ENCODE results near the gene FEZF1. TPM values are rescaled to one million over a fixed set of nuclear protein-coding genes. Genes with fewer than 3 reads are reported as not detected.

FEZF1 gene
- total and polyA plus RNA-seq, 2 of the 13 experiments (the other 11 are each of a cell fraction or from before 2014, with no cell fraction given) = not detected

DNA sequence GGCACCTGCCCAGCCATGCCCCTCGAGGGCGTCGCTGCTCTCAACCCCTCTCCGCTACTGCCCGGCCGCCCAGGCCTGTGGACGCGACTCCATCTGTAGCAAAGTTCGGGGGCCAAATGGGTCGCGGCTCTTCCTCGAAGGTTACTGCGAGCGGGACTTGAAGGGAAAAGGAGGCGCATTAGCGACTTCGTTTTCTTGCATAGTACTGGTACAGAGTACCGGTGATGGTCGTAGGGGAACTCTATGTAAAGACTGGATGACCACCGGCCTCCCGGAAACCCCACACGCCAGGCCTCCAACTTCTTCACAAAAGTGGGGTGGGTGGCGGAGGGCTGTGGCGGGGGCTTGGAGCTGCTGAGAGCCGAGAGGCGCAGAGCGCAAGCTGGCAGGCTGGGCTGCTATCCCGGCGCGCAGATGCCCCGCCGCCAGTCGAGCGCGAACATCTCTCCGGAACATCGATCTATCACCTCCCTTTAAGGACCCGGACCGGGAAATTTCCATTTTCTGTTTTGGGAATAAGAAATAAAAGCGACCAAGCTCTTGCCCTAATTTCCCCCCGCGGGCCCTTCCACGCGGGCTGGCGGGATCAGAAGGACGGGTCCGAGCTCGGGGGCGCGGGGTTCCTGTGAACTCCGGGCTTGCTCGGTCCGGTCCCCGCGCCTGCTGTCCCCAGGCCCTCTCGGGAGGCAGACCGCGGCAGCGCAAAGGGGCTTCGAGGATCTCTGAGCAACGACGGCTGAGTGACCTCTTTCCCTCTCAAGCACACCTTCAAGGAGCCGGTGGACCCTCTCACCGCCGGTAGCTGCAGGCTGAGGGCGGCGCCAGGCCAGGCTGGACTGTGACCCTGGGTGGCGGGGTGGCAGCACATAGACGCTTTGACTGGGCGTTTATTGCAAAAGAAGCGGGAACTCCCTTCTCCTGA, 12.2 kb upstream of the FEZF1 start:
- Histone ChIP-seq H3K36me3 (replicated peaks in 1 of 2; ENCODE audit: control insufficient read depth in 1 of 2, insufficient read depth in 2 of 2, low read length in 2 of 2) (no peaks in the 10 kb centered on the region), H3K4me2 (ENCODE audit: low read depth, low read length) (peak overlapping the region; percentile 66), H3K9me3 (ENCODE audit: low read length) (no peaks in the 10 kb centered on the region), H4K20me1 (ENCODE audit: insufficient read depth, low read length) (no peaks in the 10 kb centered on the region), H2AFZ (ENCODE audit: low read length) (no peak overlapping the region), H3K27ac (ENCODE audit: extremely low read length, insufficient read depth, low read length) (no peak overlapping the region), H3K9ac (ENCODE audit: insufficient read depth, low read depth, low read length) (no peak overlapping the region), H3K79me2 (ENCODE audit: insufficient read depth, low read length) (no peaks in the 10 kb centered on the region), H3K4me1 (ENCODE audit: insufficient read depth, low read length) (peaks cover 15% of the 10 kb centered on the region), H3K27me3 (ENCODE audit: control insufficient read depth in 1 of 2, insufficient read depth in 2 of 2, low read length in 2 of 2) (peaks cover 4 to 49% of the 10 kb centered on the region in 2 experiments; a peak in 4 of 5 replicates), H3K4me3 (replicated peaks in 1 of 3; ENCODE audit: insufficient read depth in 1 of 3, low read depth in 2 of 3, low read length in 3 of 3) (peak overlapping the region; percentile 29 to 58 (median 38); a peak in 5 of 6 replicates)
- in situ Hi-C loops (cut with HindIII; ENCODE audit: extremely low pct_ligation_motif_present, low pct_unique_long_range_greater_than_20kb) = no loop called here
- DNase-seq (ENCODE audit: low spot score) = peak; percentile 29
- ChIA-PET POLR2A (interaction anchor here (0.6 kb wide), 1 partner anchor 18 kb away, joined by 3 read pairs; no protein-coding TSS in a partner anchor), CTCF (ENCODE audit: low intra/inter-chr PET ratio, low total read pairs) (no interaction called here)
- 55% methylated on average over 55 of the region's 71 CpGs for WGBS (ENCODE audit: low lambda C conversion rate)
- BruUV-seq (replicated peaks) = no TSS peak
- FAIRE-seq = no peak
- intact Hi-C loops (cut with micrococcal nuclease; ENCODE audit: unreplicated experiment) = no loop called here
- peak; percentile 87 for ATAC-seq
- TF ChIP-seq HNRNPLL (IDR thresholded peaks at IDR 0.05; ENCODE audit: low read depth, low read length, poor library complexity, severe bottlenecking) = peak; percentile 27
- TF ChIP-seq, protein P1, sequence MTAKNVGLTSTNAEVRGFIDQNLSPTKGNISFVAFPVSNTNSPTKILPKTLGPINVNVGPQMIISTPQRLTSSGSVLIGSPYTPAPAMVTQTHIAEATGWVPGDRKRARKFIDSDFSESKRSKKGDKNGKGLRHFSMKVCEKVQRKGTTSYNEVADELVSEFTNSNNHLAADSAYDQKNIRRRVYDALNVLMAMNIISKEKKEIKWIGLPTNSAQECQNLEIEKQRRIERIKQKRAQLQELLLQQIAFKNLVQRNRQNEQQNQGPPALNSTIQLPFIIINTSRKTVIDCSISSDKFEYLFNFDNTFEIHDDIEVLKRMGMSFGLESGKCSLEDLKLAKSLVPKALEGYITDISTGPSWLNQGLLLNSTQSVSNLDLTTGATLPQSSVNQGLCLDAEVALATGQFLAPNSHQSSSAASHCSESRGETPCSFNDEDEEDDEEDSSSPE (CRISPR knock-in tag; IDR thresholded peaks at IDR 0.05) = 0 out of 2 replicates have a peak, but pooled peaks have one; percentile 47
- TF ChIP-seq RBM22 (optimal IDR thresholded peaks at IDR 0.05; ENCODE audit: low read length) = peak; percentile 59
- TF ChIP-seq ZNF83 (CRISPR knock-in tag; IDR thresholded peaks at IDR 0.05; ENCODE audit: borderline replicate concordance) = no peak
- no peak for TF ChIP-seq ZNF12 (CRISPR knock-in tag; IDR thresholded peaks at IDR 0.05)
- TF ChIP-seq ZFX (CRISPR knock-in tag; IDR thresholded peaks at IDR 0.05; ENCODE audit: low read depth) = no peak
- 0 out of 2 replicates have a peak, but pooled peaks have one; percentile 24 for TF ChIP-seq ZNF430 (CRISPR knock-in tag; IDR thresholded peaks at IDR 0.05)
- TF ChIP-seq SKI (IDR thresholded peaks at IDR 0.05; ENCODE audit: partially characterized antibody) = no peak
- TF ChIP-seq ZNF253 (CRISPR knock-in tag; IDR thresholded peaks at IDR 0.05; ENCODE audit: borderline replicate concordance) = no peak
- peak; percentile 87 for TF ChIP-seq KDM2A (CRISPR knock-in tag; IDR thresholded peaks at IDR 0.05; ENCODE audit: borderline replicate concordance, low read depth)
- TF ChIP-seq, protein P2, sequence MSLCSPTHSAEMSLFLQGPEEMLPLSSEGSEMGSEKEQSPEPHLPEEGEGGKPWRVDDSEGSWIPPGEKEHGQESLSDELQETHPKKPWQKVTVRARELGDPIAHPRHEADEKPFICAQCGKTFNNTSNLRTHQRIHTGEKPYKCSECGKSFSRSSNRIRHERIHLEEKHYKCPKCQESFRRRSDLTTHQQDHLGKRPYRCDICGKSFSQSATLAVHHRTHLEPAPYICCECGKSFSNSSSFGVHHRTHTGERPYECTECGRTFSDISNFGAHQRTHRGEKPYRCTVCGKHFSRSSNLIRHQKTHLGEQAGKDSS (CRISPR knock-in tag; IDR thresholded peaks at IDR 0.05; ENCODE audit: borderline replicate concordance, low read depth) = no peak
- 0 out of 2 replicates have a peak, but pooled peaks have one; percentile 25 for TF ChIP-seq RNF2 (conservative IDR thresholded peaks at IDR 0.05; ENCODE audit: low read depth)
- TF ChIP-seq, protein P3, sequence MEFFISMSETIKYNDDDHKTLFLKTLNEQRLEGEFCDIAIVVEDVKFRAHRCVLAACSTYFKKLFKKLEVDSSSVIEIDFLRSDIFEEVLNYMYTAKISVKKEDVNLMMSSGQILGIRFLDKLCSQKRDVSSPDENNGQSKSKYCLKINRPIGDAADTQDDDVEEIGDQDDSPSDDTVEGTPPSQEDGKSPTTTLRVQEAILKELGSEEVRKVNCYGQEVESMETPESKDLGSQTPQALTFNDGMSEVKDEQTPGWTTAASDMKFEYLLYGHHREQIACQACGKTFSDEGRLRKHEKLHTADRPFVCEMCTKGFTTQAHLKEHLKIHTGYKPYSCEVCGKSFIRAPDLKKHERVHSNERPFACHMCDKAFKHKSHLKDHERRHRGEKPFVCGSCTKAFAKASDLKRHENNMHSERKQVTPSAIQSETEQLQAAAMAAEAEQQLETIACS (CRISPR knock-in tag; IDR thresholded peaks at IDR 0.05) = no peak
- no peak for TF ChIP-seq ASH2L (IDR thresholded peaks at IDR 0.05; ENCODE audit: insufficient read length, low read depth, low read length)
- 0 out of 2 replicates have a peak, but pooled peaks have one; percentile 30 for TF ChIP-seq REPIN1 (CRISPR knock-in tag; IDR thresholded peaks at IDR 0.05; ENCODE audit: borderline replicate concordance, low read depth)
- TF ChIP-seq, protein P4, sequence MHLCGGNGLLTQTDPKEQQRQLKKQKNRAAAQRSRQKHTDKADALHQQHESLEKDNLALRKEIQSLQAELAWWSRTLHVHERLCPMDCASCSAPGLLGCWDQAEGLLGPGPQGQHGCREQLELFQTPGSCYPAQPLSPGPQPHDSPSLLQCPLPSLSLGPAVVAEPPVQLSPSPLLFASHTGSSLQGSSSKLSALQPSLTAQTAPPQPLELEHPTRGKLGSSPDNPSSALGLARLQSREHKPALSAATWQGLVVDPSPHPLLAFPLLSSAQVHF (CRISPR knock-in tag; IDR thresholded peaks at IDR 0.05) = no peak
- no peak for TF ChIP-seq MTA1 (CRISPR knock-in tag; IDR thresholded peaks at IDR 0.05; ENCODE audit: borderline replicate concordance)
- TF ChIP-seq ZKSCAN5 (CRISPR knock-in tag; IDR thresholded peaks at IDR 0.05) = no peak
- TF ChIP-seq, protein P5, sequence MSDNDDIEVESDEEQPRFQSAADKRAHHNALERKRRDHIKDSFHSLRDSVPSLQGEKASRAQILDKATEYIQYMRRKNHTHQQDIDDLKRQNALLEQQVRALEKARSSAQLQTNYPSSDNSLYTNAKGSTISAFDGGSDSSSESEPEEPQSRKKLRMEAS (IDR thresholded peaks at IDR 0.05) = peak; percentile 45; the same call in 1 of the 2 replicates

All from HepG2 (cell line).